ENCODE data around the gene PLA2G4A.

PLA2G4A gene

GRCh38 chr1:186960861-186961260, 132.1 kb downstream of the PLA2G4A start:
- H3K9me3 ChIP-seq (ENCODE audit: control insufficient read depth in 2 of 2, low read length in 2 of 2), result no peaks in the 10 kb centered on the region
- peaks cover 0 to 3% of the 10 kb centered on the region in 2 donors for H3K36me3 ChIP-seq (ENCODE audit: control insufficient read depth in 2 of 2, insufficient read depth in 2 of 2, low read length in 2 of 2)
- no peak overlapping the region for H3K9ac ChIP-seq (ENCODE audit: low read depth in 1 of 2, low read length in 2 of 2)
- no peak overlapping the region for H3K4me3 ChIP-seq (ENCODE audit: low read length in 2 of 2)
- H3K27ac ChIP-seq (ENCODE audit: low read depth in 2 of 2, low read length in 2 of 2), result no peak overlapping the region
- H3K4me1 ChIP-seq (ENCODE audit: control insufficient read depth in 2 of 2, insufficient read depth in 2 of 2, low read length in 2 of 2), result no peaks in the 10 kb centered on the region
- no peaks in the 10 kb centered on the region for H3K27me3 ChIP-seq (ENCODE audit: control insufficient read depth in 2 of 2, insufficient read depth in 2 of 2, low read length in 2 of 2)

GRCh38 chr1:186965847-186966246, 137.1 kb downstream of the PLA2G4A start:
- no peak overlapping the region for H3K4me3 ChIP-seq (ENCODE audit: low read length in 2 of 2)
- H3K9me3 ChIP-seq (ENCODE audit: control insufficient read depth in 2 of 2, low read length in 2 of 2), result no peaks in the 10 kb centered on the region
- H3K27me3 ChIP-seq (ENCODE audit: control insufficient read depth in 2 of 2, insufficient read depth in 2 of 2, low read length in 2 of 2), result no peaks in the 10 kb centered on the region
- H3K9ac ChIP-seq (ENCODE audit: low read depth in 1 of 2, low read length in 2 of 2), result no peak overlapping the region
- H3K27ac ChIP-seq (ENCODE audit: low read depth in 2 of 2, low read length in 2 of 2), result no peak overlapping the region
- no peaks in the 10 kb centered on the region for H3K4me1 ChIP-seq (ENCODE audit: control insufficient read depth in 2 of 2, insufficient read depth in 2 of 2, low read length in 2 of 2)
- peaks cover 0 to 3% of the 10 kb centered on the region in 2 donors for H3K36me3 ChIP-seq (ENCODE audit: control insufficient read depth in 2 of 2, insufficient read depth in 2 of 2, low read length in 2 of 2)

- no peaks in the 10 kb centered on the region for H3K27me3 ChIP-seq (ENCODE audit: control insufficient read depth in 2 of 2, insufficient read depth in 2 of 2, low read length in 2 of 2)
These were observed 137.7 kb downstream of the PLA2G4A start for GRCh38 chr1:186966456-186966855.

DNA sequence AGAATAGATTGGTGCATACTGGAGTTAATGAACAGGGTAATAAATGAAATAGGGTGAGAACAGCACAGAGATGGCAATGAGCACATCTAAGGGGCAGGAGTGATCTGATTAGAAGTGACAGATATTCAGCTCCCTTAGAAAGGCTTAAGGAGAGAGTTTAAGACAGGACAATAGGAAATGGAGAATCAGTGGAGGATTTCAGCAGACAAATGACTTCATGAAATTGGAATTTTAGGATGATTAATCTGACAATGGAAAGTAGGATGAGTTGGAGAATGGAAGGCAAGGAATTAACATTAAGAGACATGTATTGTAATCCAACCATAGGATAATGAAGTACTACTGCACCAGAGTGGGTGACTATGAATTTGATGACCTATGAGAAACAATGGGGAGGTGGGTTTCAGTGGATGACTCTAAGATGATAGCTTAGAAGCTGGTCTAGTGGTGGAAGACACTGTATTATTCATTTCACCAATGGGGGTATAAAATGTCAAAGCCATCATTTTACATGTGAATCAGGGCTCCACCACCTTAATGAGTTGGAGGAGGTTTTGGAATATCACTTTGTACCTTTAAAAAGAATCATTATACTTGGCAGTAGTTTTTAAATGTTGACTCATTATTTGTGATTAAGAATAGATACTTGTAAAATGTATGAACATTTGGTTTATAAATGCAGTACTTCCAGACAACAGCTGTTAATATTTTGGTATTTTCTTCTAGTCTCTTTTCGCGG, 139.1 kb downstream of the PLA2G4A start:
- Histone ChIP-seq H3K4me3 (ENCODE audit: low read length in 2 of 2) (no peak overlapping the region), H3K4me1 (ENCODE audit: control insufficient read depth in 2 of 2, insufficient read depth in 2 of 2, low read length in 2 of 2) (no peaks in the 10 kb centered on the region), H3K27me3 (ENCODE audit: control insufficient read depth in 2 of 2, insufficient read depth in 2 of 2, low read length in 2 of 2) (no peaks in the 10 kb centered on the region), H3K9me3 (ENCODE audit: control insufficient read depth in 2 of 2, low read length in 2 of 2) (no peaks in the 10 kb centered on the region), H3K27ac (ENCODE audit: low read depth in 2 of 2, low read length in 2 of 2) (no peak overlapping the region), H3K36me3 (ENCODE audit: control insufficient read depth in 2 of 2, insufficient read depth in 2 of 2, low read length in 2 of 2) (peaks cover 0 to 3% of the 10 kb centered on the region in 2 donors), H3K9ac (ENCODE audit: low read depth in 1 of 2, low read length in 2 of 2) (no peak overlapping the region)

More at GRCh38 chr1:186966456-186966855, 137.7 kb downstream of the PLA2G4A start:
- no peaks in the 10 kb centered on the region for H3K4me1 ChIP-seq (ENCODE audit: control insufficient read depth in 2 of 2, insufficient read depth in 2 of 2, low read length in 2 of 2)
- H3K9ac ChIP-seq (ENCODE audit: low read depth in 1 of 2, low read length in 2 of 2), result no peak overlapping the region
- no peaks in the 10 kb centered on the region for H3K9me3 ChIP-seq (ENCODE audit: control insufficient read depth in 2 of 2, low read length in 2 of 2)
- H3K27ac ChIP-seq (ENCODE audit: low read depth in 2 of 2, low read length in 2 of 2), result no peak overlapping the region
- no peak overlapping the region for H3K4me3 ChIP-seq (ENCODE audit: low read length in 2 of 2)
- H3K36me3 ChIP-seq (ENCODE audit: control insufficient read depth in 2 of 2, insufficient read depth in 2 of 2, low read length in 2 of 2), result peaks cover 0 to 3% of the 10 kb centered on the region in 2 donors

GRCh38 chr1:186974774-186975181, 146.0 kb downstream of the PLA2G4A start:
- no peak overlapping the region for H3K9ac ChIP-seq (ENCODE audit: low read depth in 1 of 2, low read length in 2 of 2)
- H3K36me3 ChIP-seq (ENCODE audit: control insufficient read depth in 2 of 2, insufficient read depth in 2 of 2, low read length in 2 of 2), result peaks cover 0 to 3% of the 10 kb centered on the region in 2 donors
- H3K4me3 ChIP-seq (ENCODE audit: low read length in 2 of 2), result no peak overlapping the region
- H3K27me3 ChIP-seq (ENCODE audit: control insufficient read depth in 2 of 2, insufficient read depth in 2 of 2, low read length in 2 of 2), result no peaks in the 10 kb centered on the region
- H3K4me1 ChIP-seq (ENCODE audit: control insufficient read depth in 2 of 2, insufficient read depth in 2 of 2, low read length in 2 of 2), result no peaks in the 10 kb centered on the region
- H3K27ac ChIP-seq (ENCODE audit: low read depth in 2 of 2, low read length in 2 of 2), result no peak overlapping the region
- H3K9me3 ChIP-seq (ENCODE audit: control insufficient read depth in 2 of 2, low read length in 2 of 2), result no peaks in the 10 kb centered on the region

GRCh38 chr1:186975220-186975619, 146.5 kb downstream of the PLA2G4A start:
- Histone ChIP-seq H3K4me3 (ENCODE audit: low read length in 2 of 2) (no peak overlapping the region), H3K9me3 (ENCODE audit: control insufficient read depth in 2 of 2, low read length in 2 of 2) (no peaks in the 10 kb centered on the region), H3K4me1 (ENCODE audit: control insufficient read depth in 2 of 2, insufficient read depth in 2 of 2, low read length in 2 of 2) (no peaks in the 10 kb centered on the region), H3K36me3 (ENCODE audit: control insufficient read depth in 2 of 2, insufficient read depth in 2 of 2, low read length in 2 of 2) (peaks cover 0 to 3% of the 10 kb centered on the region in 2 donors), H3K9ac (ENCODE audit: low read depth in 1 of 2, low read length in 2 of 2) (no peak overlapping the region), H3K27ac (ENCODE audit: low read depth in 2 of 2, low read length in 2 of 2) (no peak overlapping the region), H3K27me3 (ENCODE audit: control insufficient read depth in 2 of 2, insufficient read depth in 2 of 2, low read length in 2 of 2) (no peaks in the 10 kb centered on the region)

DNA sequence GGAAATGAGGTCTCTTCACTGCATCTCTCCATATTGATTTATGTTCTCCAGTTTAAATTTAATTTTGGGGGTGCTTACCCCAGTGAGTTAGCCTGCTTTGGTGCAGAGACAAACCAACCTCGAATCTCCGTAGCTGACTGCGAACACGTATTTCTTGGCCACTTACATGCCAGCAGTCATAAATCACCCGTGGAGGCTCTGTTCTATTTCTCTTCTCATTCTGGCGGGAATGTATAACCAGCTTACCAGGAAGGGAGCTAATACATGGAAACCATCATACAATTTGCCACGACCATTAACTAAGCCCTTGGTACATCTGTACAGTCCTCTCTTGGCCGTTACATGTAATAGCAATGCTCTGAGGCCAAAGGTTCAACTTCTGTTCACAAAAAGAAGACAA, 148.0 kb downstream of the PLA2G4A start:
- Histone ChIP-seq H3K9ac (ENCODE audit: low read depth in 1 of 2, low read length in 2 of 2) (no peak overlapping the region), H3K27ac (ENCODE audit: low read depth in 2 of 2, low read length in 2 of 2) (no peak overlapping the region), H3K9me3 (ENCODE audit: control insufficient read depth in 2 of 2, low read length in 2 of 2) (no peaks in the 10 kb centered on the region), H3K36me3 (ENCODE audit: control insufficient read depth in 2 of 2, insufficient read depth in 2 of 2, low read length in 2 of 2) (peaks cover 0 to 3% of the 10 kb centered on the region in 2 donors), H3K4me3 (ENCODE audit: low read length in 2 of 2) (no peak overlapping the region), H3K27me3 (ENCODE audit: control insufficient read depth in 2 of 2, insufficient read depth in 2 of 2, low read length in 2 of 2) (no peaks in the 10 kb centered on the region), H3K4me1 (ENCODE audit: control insufficient read depth in 2 of 2, insufficient read depth in 2 of 2, low read length in 2 of 2) (no peaks in the 10 kb centered on the region)

DNA sequence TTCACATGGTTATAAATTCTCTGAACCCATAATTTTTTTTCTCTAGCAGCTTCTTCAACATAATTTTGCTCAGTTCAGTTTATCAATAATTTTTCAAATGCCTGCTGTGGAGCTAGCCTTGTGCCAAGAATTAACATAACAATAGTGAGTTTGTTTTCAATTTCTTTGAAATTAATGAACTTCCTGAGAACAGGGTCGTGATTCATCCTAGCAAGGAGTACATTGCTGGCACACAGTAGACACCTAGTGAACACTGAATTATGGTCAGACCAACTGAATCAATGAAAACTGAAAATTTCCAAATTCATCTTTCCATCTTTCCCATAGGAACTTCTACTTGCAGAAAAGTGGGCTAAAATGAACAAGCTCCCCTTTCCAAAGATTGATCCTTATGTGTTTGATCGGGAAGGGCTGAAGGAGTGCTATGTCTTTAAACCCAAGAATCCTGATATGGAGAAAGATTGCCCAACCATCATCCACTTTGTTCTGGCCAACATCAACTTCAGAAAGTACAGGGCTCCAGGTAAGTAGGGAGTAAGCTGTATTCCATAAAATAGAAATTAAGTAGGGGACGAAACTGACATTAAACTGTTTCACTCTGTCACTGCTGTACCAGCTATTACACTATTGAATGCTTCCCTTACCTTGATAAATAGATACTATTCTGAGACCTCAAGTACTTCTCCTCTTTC, 148.7 kb downstream of the PLA2G4A start:
- H3K4me1 ChIP-seq (ENCODE audit: control insufficient read depth in 2 of 2, insufficient read depth in 2 of 2, low read length in 2 of 2), result peaks cover 0 to 3% of the 10 kb centered on the region in 2 donors
- H3K9ac ChIP-seq (ENCODE audit: low read depth in 1 of 2, low read length in 2 of 2), result no peak overlapping the region
- no peaks in the 10 kb centered on the region for H3K9me3 ChIP-seq (ENCODE audit: control insufficient read depth in 2 of 2, low read length in 2 of 2)
- H3K36me3 ChIP-seq (ENCODE audit: control insufficient read depth in 2 of 2, insufficient read depth in 2 of 2, low read length in 2 of 2), result peaks cover 0 to 3% of the 10 kb centered on the region in 2 donors
- H3K27ac ChIP-seq (ENCODE audit: low read depth in 2 of 2, low read length in 2 of 2), result no peak overlapping the region
- H3K4me3 ChIP-seq (ENCODE audit: low read length in 2 of 2), result no peak overlapping the region
- H3K27me3 ChIP-seq (ENCODE audit: control insufficient read depth in 2 of 2, insufficient read depth in 2 of 2, low read length in 2 of 2), result no peaks in the 10 kb centered on the region

- peaks cover 0 to 3% of the 10 kb centered on the region in 2 donors for H3K4me1 ChIP-seq (ENCODE audit: control insufficient read depth in 2 of 2, insufficient read depth in 2 of 2, low read length in 2 of 2)
- no peak overlapping the region for H3K27ac ChIP-seq (ENCODE audit: low read depth in 2 of 2, low read length in 2 of 2)
- no peaks in the 10 kb centered on the region for H3K27me3 ChIP-seq (ENCODE audit: control insufficient read depth in 2 of 2, insufficient read depth in 2 of 2, low read length in 2 of 2)
These were observed 150.1 kb downstream of the PLA2G4A start for GRCh38 chr1:186978596-186979556.

More at GRCh38 chr1:186978596-186979556, 150.1 kb downstream of the PLA2G4A start:
- H3K9me3 ChIP-seq (ENCODE audit: control insufficient read depth in 2 of 2, low read length in 2 of 2), result no peaks in the 10 kb centered on the region
- H3K36me3 ChIP-seq (ENCODE audit: control insufficient read depth in 2 of 2, insufficient read depth in 2 of 2, low read length in 2 of 2), result peaks cover 0 to 3% of the 10 kb centered on the region in 2 donors
- no peak overlapping the region for H3K9ac ChIP-seq (ENCODE audit: low read depth in 1 of 2, low read length in 2 of 2)
- H3K4me3 ChIP-seq (ENCODE audit: low read length in 2 of 2), result no peak overlapping the region

All from mucosa of rectum (tissue), 2 donors.